ENCODE measurements around the gene ARIH2.
"Not testable (repeated sequence)": the region's sequence is repeated elsewhere in the genome, so short reads cannot be mapped to it uniquely, and the experiment has no call there.

ARIH2 gene

GRCh38 chr3:49005998-49006397, 87.4 kb downstream of the ARIH2 start:
- DNase-seq: no peak

GRCh38 chr3:49006408-49007067, 87.9 kb downstream of the ARIH2 start:
- DNase-seq: no peak

- peak; percentile 81 for DNase-seq
These were observed 88.6 kb downstream of the ARIH2 start, which contains the start of gene WDR6 for GRCh38 chr3:49007068-49007770. TSS of gene WDR6 (plus strand) at chr3:49007391. CDS start at chr3:49007432, 41 bp downstream.

GRCh38 chr3:49007771-49008528, 89.3 kb downstream of the ARIH2 start:
- peak; percentile 34 for DNase-seq

- not testable (repeated sequence) for DNase-seq
These were observed 90.0 kb downstream of the ARIH2 start for GRCh38 chr3:49008627-49009026.

GRCh38 chr3:49009396-49009795, 90.8 kb downstream of the ARIH2 start:
- DNase-seq: no peak

GRCh38 chr3:49012441-49013017, 93.9 kb downstream of the ARIH2 start:
- DNase-seq: no peak

GRCh38 chr3:49013113-49013737, 94.6 kb downstream of the ARIH2 start:
- DNase-seq: no peak

- DNase-seq: no peak
These were observed 95.4 kb downstream of the ARIH2 start for GRCh38 chr3:49013738-49014660.

- DNase-seq: no peak
These were observed 96.4 kb downstream of the ARIH2 start for GRCh38 chr3:49015072-49015471.

GRCh38 chr3:49015765-49016164, 97.1 kb downstream of the ARIH2 start:
- DNase-seq: no peak

GRCh38 chr3:49016414-49017228, 98.0 kb downstream of the ARIH2 start:
- DNase-seq: no peak

- no peak for DNase-seq
These were observed 98.8 kb downstream of the ARIH2 start for GRCh38 chr3:49017229-49017970.

- DNase-seq: peak; percentile 62
These were observed 99.5 kb downstream of the ARIH2 start, which contains the start of gene DALRD3 for GRCh38 chr3:49017971-49018706. TSS of gene DALRD3 (minus strand) at chr3:49018580. CDS start at chr3:49018564, 16 bp downstream.

GRCh38 chr3:49018707-49019006, 100.0 kb downstream of the ARIH2 start:
- DNase-seq: no peak

GRCh38 chr3:49019941-49020329, 101.3 kb downstream of the ARIH2 start:
- no peak for DNase-seq

- no peak for DNase-seq
These were observed 101.9 kb downstream of the ARIH2 start for GRCh38 chr3:49020330-49021212.

- peak; percentile 91 for DNase-seq
These were observed 102.7 kb downstream of the ARIH2 start for GRCh38 chr3:49021213-49021812.

Data from NCI-H2171 (cell line).